Esophagus squamous epithelium (tissue), 4 donors: Measurements from ENCODE around the gene MBNL2.

Experiments used
- POLR2A ChIP-seq, 4 donors: fragments of 450-650 bp; IDR thresholded peaks; one replicate each; pipeline ENCODE4 v1.6.1; 2017; ENCODE audit warnings: antibody characterized with exemption in 4 of 4, mild to moderate bottlenecking in 4 of 4, moderate library complexity in 3 of 4
- TF ChIP-seq, protein P1 (sequence below), 6 experiments: fragments of 450-650 bp in 4 of 6; fragments of 200-600 bp in 2 of 6; sonication (generic) in 2 of 6; IDR thresholded peaks; one replicate each; pipeline ENCODE4 v1.5.1; 2016 to 2019; ENCODE audit warnings: antibody characterized with exemption in 6 of 6, mild to moderate bottlenecking in 4 of 6, moderate library complexity in 4 of 6

- TF ChIP-seq, protein P1, sequence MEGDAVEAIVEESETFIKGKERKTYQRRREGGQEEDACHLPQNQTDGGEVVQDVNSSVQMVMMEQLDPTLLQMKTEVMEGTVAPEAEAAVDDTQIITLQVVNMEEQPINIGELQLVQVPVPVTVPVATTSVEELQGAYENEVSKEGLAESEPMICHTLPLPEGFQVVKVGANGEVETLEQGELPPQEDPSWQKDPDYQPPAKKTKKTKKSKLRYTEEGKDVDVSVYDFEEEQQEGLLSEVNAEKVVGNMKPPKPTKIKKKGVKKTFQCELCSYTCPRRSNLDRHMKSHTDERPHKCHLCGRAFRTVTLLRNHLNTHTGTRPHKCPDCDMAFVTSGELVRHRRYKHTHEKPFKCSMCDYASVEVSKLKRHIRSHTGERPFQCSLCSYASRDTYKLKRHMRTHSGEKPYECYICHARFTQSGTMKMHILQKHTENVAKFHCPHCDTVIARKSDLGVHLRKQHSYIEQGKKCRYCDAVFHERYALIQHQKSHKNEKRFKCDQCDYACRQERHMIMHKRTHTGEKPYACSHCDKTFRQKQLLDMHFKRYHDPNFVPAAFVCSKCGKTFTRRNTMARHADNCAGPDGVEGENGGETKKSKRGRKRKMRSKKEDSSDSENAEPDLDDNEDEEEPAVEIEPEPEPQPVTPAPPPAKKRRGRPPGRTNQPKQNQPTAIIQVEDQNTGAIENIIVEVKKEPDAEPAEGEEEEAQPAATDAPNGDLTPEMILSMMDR (IDR thresholded peaks at IDR 0.05): no peak
- no peak for TF ChIP-seq POLR2A (IDR thresholded peaks at IDR 0.05)
These were observed 74.6 kb downstream of the MBNL2 start for GRCh38 chr13:97296740-97297139.
